ENCODE results near the gene SSH2.

The SSH2 gene

DNA sequence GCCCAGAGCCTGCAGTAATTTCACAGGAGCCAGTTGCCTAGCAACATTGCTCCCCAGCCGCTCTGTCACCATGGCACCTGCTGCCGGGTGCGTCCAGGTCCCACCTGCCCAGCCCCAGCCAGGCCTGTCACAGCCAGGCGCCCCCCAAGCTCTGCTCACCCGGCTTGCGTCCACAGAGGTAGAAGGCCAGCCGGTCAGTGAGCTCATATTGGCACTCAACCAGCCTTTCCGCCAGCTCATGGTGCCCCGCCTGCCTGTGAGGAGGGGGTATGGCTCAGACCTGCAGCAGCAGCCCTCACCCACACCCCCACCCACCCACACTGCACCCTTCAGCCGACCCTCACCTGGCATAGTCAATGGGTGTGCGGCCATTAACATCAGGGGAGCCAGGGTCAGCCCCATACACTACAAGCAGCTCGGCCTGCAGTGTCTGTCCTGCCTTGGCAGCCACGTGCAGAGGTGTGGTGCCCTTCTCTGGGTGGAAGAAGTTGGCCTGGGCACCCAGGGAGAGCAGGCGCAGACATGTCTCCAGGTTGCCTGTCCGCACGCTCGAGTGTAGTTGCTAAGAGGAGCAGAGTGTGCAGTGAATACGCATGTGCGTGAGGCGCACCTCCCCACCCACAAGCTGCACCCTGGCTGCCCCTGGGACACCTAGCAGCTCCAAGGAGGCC, 348.3 kb downstream of the SSH2 start:
- ATAC-seq (replicated peaks; ENCODE audit: extremely low read depth, poor library complexity, severe bottlenecking) (no peak), DNase-seq (ENCODE audit: low spot score in 2 of 2) (no peak)
- H3K27me3 Mint-ChIP-seq: no peaks in the 10 kb centered on the region
- H3K4me1 Mint-ChIP-seq: peaks cover 33% of the 10 kb centered on the region
- no peaks in the 10 kb centered on the region for H3K9me3 Mint-ChIP-seq
- peaks cover 10% of the 10 kb centered on the region for H3K36me3 Mint-ChIP-seq (ENCODE audit: insufficient read depth)
- no peak overlapping the region for H3K27ac Mint-ChIP-seq (ENCODE audit: low read depth)
- no peak overlapping the region for H3K4me3 Mint-ChIP-seq

DNA sequence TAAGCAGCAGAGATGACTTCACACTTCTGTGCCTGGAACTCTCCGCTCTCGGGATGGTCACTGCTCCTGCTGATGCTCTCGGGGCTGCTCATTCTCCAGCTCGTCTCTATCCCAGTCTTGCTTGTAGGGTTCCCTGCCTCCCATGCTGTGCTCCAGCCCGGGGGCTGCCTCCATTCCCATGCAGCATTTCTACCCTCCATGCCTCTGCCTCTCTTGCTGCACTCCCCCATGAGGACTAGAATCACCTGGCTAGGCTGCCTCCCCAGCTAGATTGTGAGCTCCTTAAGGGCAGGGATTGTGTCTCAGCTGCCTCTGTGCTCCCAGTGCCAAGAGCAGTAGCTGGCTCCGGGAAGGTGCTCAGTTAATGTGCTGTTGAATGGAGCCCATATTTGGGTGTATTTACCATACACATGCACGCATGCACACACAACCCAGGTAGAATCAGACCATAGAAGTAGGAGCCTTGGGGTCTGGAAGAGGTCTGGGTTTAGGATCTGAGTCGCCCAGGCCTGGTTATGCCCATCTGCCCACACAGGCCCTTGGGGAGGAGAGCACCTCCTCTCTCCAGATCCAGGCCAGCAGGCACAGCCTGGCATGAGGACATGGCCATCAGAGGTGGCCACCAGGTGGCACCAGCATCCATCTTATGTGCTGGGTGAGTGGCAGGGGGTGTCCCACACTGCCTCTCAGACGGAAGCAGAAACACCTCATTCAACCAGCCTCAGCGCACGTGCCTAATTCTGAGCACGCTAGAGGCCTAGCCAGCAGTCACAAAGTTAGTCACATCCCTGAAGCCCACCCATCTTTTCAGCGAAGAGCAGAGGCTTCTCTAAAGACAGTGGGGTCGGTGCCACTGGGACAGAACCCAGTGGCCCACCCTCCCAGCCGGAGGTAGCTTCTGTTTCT, 349.9 kb downstream of the SSH2 start:
- no peak overlapping the region for H3K4me3 Mint-ChIP-seq
- H3K27ac Mint-ChIP-seq (ENCODE audit: low read depth): no peak overlapping the region
- peaks cover 20% of the 10 kb centered on the region for H3K4me1 Mint-ChIP-seq
- DNase-seq (ENCODE audit: low spot score in 2 of 2): peak; percentile 86 to 89
- H3K9me3 Mint-ChIP-seq: no peaks in the 10 kb centered on the region
- H3K36me3 Mint-ChIP-seq (ENCODE audit: insufficient read depth): peaks cover 13% of the 10 kb centered on the region
- H3K27me3 Mint-ChIP-seq: no peaks in the 10 kb centered on the region
- ATAC-seq (replicated peaks; ENCODE audit: extremely low read depth, poor library complexity, severe bottlenecking): peak; percentile 99

DNA sequence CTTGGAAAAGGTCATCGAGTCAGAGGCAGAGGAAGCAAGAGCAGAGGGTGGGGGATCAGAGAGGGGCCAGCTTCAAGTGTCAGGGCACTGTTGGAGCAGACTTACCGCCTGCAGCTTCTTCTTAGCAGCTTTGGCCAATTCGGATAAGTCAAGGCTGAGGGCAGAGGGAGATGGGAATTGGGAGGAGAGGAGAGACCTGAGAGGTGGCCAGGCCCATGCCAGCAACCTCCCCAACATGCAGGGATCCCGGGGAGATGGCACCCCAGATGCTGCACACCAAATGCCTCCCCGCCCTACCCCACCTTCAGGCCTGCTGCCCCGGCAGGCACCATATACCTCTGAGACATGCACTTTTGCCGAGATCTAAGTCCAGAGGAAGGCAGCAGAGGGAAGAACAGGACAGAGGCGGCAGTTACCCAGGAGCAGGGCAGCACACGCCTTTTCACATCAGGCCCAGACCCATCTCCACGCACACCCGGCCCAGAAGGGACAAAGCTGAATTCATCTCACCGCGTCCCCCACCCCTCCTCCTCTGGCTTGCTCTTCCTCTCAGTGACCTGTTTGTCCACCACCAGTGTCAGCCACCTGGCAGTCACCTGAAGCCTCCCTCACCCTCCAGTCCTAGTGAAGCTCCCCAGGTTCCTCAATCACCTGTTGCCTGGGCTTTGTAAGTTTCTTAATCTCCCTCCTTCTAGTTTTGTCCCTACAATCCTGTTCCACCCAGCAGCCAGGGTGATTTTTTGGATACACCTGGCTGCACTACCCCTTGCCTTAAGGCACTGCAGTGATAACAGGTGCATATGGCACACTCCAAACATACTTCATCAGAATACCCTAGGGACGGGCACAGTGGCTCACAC, 351.2 kb downstream of the SSH2 start:
- DNase-seq (ENCODE audit: low spot score in 2 of 2) (no peak), ATAC-seq (replicated peaks; ENCODE audit: extremely low read depth, poor library complexity, severe bottlenecking) (no peak)
- Mint-ChIP-seq H3K4me3 (no peak overlapping the region), H3K36me3 (ENCODE audit: insufficient read depth) (peaks cover 17% of the 10 kb centered on the region), H3K27me3 (no peaks in the 10 kb centered on the region), H3K9me3 (no peaks in the 10 kb centered on the region), H3K27ac (ENCODE audit: low read depth) (no peak overlapping the region), H3K4me1 (peaks cover 15% of the 10 kb centered on the region)

DNA sequence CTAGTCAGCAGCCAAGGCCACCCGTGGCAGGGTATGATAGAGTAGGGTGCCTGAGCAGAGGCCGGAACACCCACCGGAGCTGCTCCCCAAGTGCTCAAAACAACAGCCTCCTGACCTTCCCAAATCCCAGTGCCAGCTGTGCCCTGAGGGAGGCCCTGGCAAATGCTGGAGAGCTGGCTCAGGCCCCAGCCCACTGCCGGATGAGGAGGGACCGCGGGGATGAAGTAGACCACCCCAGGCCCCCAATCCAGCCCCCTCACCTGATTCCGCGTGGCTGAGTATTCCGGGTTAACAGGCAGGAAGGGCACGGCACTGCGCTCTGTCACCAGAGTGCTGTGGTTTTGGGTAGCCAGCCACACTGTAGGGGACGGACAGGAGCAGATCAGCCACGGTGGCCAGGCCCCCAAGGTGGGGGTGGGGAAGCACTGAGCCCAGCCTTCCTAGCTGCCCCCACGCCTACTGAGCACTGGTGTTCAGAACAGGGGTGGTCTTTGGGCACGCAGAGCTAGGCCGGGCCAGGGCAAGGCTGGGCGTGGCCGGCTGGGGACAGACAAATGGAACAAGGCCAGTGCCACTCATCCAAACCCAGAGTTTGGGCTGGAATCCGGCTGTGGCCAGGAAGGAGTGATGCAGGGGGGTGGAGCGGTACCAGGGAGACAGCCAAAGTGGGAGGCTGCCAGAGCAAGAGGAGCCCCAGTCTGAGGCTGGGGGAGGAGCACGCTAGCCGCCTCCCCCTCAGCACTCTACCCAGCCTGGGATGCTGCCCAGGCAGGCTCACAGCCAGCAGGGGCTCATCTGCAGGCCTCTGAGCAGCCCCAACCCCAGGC, 352.4 kb downstream of the SSH2 start:
- peaks cover 15% of the 10 kb centered on the region for H3K4me1 Mint-ChIP-seq
- no peaks in the 10 kb centered on the region for H3K9me3 Mint-ChIP-seq
- H3K27me3 Mint-ChIP-seq: no peaks in the 10 kb centered on the region
- H3K4me3 Mint-ChIP-seq: no peak overlapping the region
- H3K36me3 Mint-ChIP-seq (ENCODE audit: insufficient read depth): peaks cover 15% of the 10 kb centered on the region
- ATAC-seq (replicated peaks; ENCODE audit: extremely low read depth, poor library complexity, severe bottlenecking) (no peak), DNase-seq (ENCODE audit: low spot score in 2 of 2) (no peak)
- H3K27ac Mint-ChIP-seq (ENCODE audit: low read depth): no peak overlapping the region

DNA sequence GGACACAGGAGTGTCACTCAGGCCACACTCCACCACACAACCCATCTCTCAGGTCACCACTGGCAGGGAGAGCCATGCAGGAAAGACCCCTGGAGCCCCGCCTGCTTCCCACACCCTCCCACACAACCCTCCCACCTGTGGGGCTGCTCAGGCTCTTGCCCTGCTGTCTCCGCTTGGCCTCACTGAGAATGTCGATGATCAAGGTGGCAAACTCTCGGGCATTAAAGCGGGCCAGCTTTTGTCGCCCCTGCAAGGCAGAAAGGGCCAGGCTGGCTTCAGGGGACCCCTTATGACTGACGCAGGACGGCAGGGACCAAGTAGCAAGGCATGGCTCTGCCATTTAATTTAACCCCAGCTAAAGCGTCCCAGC, 353.0 kb downstream of the SSH2 start:
- Mint-ChIP-seq H3K4me1 (peaks cover 15% of the 10 kb centered on the region), H3K27ac (ENCODE audit: low read depth) (no peak overlapping the region), H3K9me3 (no peaks in the 10 kb centered on the region), H3K4me3 (no peak overlapping the region), H3K27me3 (no peaks in the 10 kb centered on the region), H3K36me3 (ENCODE audit: insufficient read depth) (peaks cover 14% of the 10 kb centered on the region)
- no peak for DNase-seq (ENCODE audit: low spot score in 2 of 2)
- no peak for ATAC-seq (replicated peaks; ENCODE audit: extremely low read depth, poor library complexity, severe bottlenecking)

DNA sequence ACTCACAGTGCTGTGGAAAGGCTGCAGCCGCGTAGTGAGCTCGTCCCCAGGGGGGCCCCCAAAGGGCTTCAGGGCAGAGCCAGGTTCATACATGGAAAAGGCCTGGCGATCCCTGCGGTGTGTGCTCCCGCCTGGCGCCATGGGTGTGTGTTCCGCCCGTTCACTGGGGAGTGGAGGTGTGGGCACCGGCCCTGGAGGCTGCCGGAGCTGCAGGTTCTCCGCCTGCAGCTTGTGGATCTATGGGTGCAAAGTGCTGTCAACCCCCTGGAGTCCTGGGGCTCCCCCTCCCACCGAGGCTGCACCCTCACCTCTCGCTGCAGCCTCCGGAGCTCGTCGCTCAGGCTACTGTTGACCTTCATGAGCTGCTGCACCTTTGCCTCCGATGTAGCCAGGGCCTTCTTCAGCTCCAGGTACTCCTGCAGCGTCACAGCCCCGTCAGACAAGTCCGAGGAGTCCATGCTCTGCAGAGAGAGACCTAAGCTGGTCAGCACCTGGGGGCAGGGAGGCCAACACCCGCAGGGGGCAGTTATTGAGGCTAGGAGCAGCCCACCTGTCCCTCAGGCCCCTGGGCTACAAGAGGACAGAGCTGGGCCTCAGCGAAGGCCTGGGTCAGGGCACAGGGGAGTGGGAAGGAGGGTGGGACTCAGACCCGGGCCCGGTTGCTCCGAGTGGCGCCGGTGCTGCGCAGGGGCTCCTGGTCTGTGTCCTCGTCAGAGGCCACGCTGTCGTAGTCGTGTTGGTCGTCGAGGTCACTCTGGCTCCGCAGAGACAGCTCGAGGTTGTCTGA, 353.6 kb downstream of the SSH2 start:
- Mint-ChIP-seq H3K4me3 (no peak overlapping the region), H3K36me3 (ENCODE audit: insufficient read depth) (peaks cover 16% of the 10 kb centered on the region), H3K4me1 (peaks cover 15% of the 10 kb centered on the region), H3K9me3 (no peaks in the 10 kb centered on the region), H3K27me3 (no peaks in the 10 kb centered on the region), H3K27ac (ENCODE audit: low read depth) (no peak overlapping the region)
- ATAC-seq (replicated peaks; ENCODE audit: extremely low read depth, poor library complexity, severe bottlenecking): no peak
- DNase-seq (ENCODE audit: low spot score in 2 of 2): no peak
